OCI-LY3 (cell line): Measurements from ENCODE around the gene REEP6.

Source experiments
- H2AFZ ChIP-seq: fragments of 200-600, 300-600 bp; shearing (Covaris generic); 2 replicates; pipeline ENCODE4 v1.6.0; 2014; ENCODE audit warnings: antibody characterized with exemption, low read depth, low read length
- H3K27ac ChIP-seq: fragments of 200-600, 300-600 bp; sonication (generic); 2 replicates; pipeline ENCODE4 v1.5.1; 2014; ENCODE audit warnings: mild to moderate bottlenecking, low read length, moderate library complexity, mixed read lengths
- H3K27me3 ChIP-seq: fragments of 200-600, 300-600 bp; sonication (generic); 2 replicates; pipeline ENCODE4 v1.6.1; 2014; ENCODE audit warnings: low read depth, low read length, mixed read lengths
- H3K36me3 ChIP-seq: fragments of 200-600, 300-600 bp; sonication (generic); replicated peaks from 2 replicates; pipeline ENCODE3; 2014; ENCODE audit warnings: low read depth, low read length, mixed read lengths
- H3K4me1 ChIP-seq: fragments of 300-600, 200-600 bp; sonication (generic); 2 replicates; pipeline ENCODE4 v1.6.1; 2014; ENCODE audit warnings: low read length, mixed read lengths
- H3K4me2 ChIP-seq: fragments of 200-600, 300-600 bp; sonication (generic); 2 replicates; pipeline ENCODE4 v1.6.1; 2014; ENCODE audit warnings: low read length, mixed read lengths
- H3K4me3 ChIP-seq: fragments of 300-600, 200-600 bp; sonication (generic); 2 replicates; pipeline ENCODE4 v1.5.1; 2014; ENCODE audit warnings: antibody characterized with exemption, mild to moderate bottlenecking, low read length, moderate library complexity
- H3K79me2 ChIP-seq: fragments of 300-600, 200-600 bp; shearing (Covaris generic); 2 replicates; pipeline ENCODE4 v1.6.1; 2014; ENCODE audit warnings: mild to moderate bottlenecking, low read length, mixed read lengths
- H3K9ac ChIP-seq: fragments of 300-600, 200-600 bp; shearing (Covaris generic); 2 replicates; pipeline ENCODE4 v1.6.0; 2014; ENCODE audit warnings: mild to moderate bottlenecking, low read length, moderate library complexity
- H3K9me3 ChIP-seq: fragments of 200-600, 300-600 bp; shearing (Covaris generic); 2 replicates; pipeline ENCODE4 v1.6.1; 2014; ENCODE audit warnings: low read length, mixed read lengths; ENCODE audit not compliant: insufficient read depth
- H4K20me1 ChIP-seq: fragments of 200-600, 300-600 bp; sonication (generic); 2 replicates; pipeline ENCODE4 v1.6.1; 2016; ENCODE audit warnings: low read length, mixed read lengths; ENCODE audit not compliant: insufficient read depth
- CTCF ChIP-seq: fragments of 200-600, 300-600 bp; sonication (generic); IDR thresholded peaks from 2 replicates; pipeline ENCODE4 v1.5.1; 2014; ENCODE audit warnings: antibody characterized with exemption, low read length, low read depth
- EZH2phosphoT487 ChIP-seq: fragments of 200-600 bp; shearing (Covaris generic); IDR thresholded peaks from 2 replicates; pipeline ENCODE4 v1.6.1; 2018; ENCODE audit warnings: antibody characterized with exemption, mixed run types, low read depth

Gene REEP6

GRCh38 chr19:1520203-1520780 lies 29.3 kb downstream of the REEP6 start:
- Histone ChIP-seq H3K9me3 (no peaks in the 10 kb centered on the region), H3K36me3 (no peaks in the 10 kb centered on the region), H3K27me3 (no peaks in the 10 kb centered on the region), H3K4me3 (no peak overlapping the region), H3K9ac (no peak overlapping the region), H3K27ac (no peak overlapping the region), H2AFZ (no peak overlapping the region), H3K4me1 (no peaks in the 10 kb centered on the region), H3K4me2 (no peak overlapping the region), H3K79me2 (no peaks in the 10 kb centered on the region), H4K20me1 (no peaks in the 10 kb centered on the region)
- TF ChIP-seq EZH2phosphoT487 (no peak), CTCF (no peak)

- H3K27ac ChIP-seq: no peak overlapping the region
- no peaks in the 10 kb centered on the region for H3K79me2 ChIP-seq
- H3K9me3 ChIP-seq: no peaks in the 10 kb centered on the region
- H4K20me1 ChIP-seq: no peaks in the 10 kb centered on the region
- H3K4me3 ChIP-seq: no peak overlapping the region
- H3K4me1 ChIP-seq: no peaks in the 10 kb centered on the region
- no peaks in the 10 kb centered on the region for H3K27me3 ChIP-seq
- H2AFZ ChIP-seq: no peak overlapping the region
- H3K4me2 ChIP-seq: no peak overlapping the region
- TF ChIP-seq EZH2phosphoT487 (no peak), CTCF (no peak)
- H3K36me3 ChIP-seq: no peaks in the 10 kb centered on the region
- no peak overlapping the region for H3K9ac ChIP-seq
Observed at GRCh38 chr19:1521636-1522035, 30.7 kb downstream of the REEP6 start.

GRCh38 chr19:1522061-1522460 lies 31.1 kb downstream of the REEP6 start:
- Histone ChIP-seq H3K27me3 (no peaks in the 10 kb centered on the region), H4K20me1 (no peaks in the 10 kb centered on the region), H3K27ac (no peak overlapping the region), H3K36me3 (no peaks in the 10 kb centered on the region), H3K4me3 (no peak overlapping the region), H3K79me2 (no peaks in the 10 kb centered on the region), H3K9me3 (no peaks in the 10 kb centered on the region), H3K4me1 (no peaks in the 10 kb centered on the region), H3K9ac (no peak overlapping the region), H3K4me2 (no peak overlapping the region), H2AFZ (no peak overlapping the region)
- no peak for TF ChIP-seq EZH2phosphoT487
- TF ChIP-seq CTCF: no peak

GRCh38 chr19:1522838-1523237 lies 31.9 kb downstream of the REEP6 start:
- no peaks in the 10 kb centered on the region for H3K27me3 ChIP-seq
- H3K36me3 ChIP-seq: no peaks in the 10 kb centered on the region
- no peaks in the 10 kb centered on the region for H4K20me1 ChIP-seq
- no peaks in the 10 kb centered on the region for H3K9me3 ChIP-seq
- no peak overlapping the region for H2AFZ ChIP-seq
- no peak overlapping the region for H3K4me3 ChIP-seq
- H3K4me2 ChIP-seq: no peak overlapping the region
- no peak overlapping the region for H3K27ac ChIP-seq
- no peak overlapping the region for H3K9ac ChIP-seq
- H3K79me2 ChIP-seq: no peaks in the 10 kb centered on the region
- no peak for TF ChIP-seq CTCF
- TF ChIP-seq EZH2phosphoT487: no peak
- no peaks in the 10 kb centered on the region for H3K4me1 ChIP-seq
